Activated B cell treated with CpG ODN at 0.5 μM for 24 hours (primary cell): ENCODE data around the gene MESP2. TPM values are rescaled to one million over a fixed set of nuclear protein-coding genes. Genes with fewer than 3 reads are reported as not detected.

Experiments
- ATAC-seq: fragments of 200-7000 bp; cut with Tn5 transposase; one replicate; pipeline ENCODE4 v1.10.0; 2021; ENCODE audit warnings: low read depth, mild to moderate bottlenecking, moderate library complexity
- CTCF ChIA-PET: fragments of 350-600 bp; sonication (Branson Sonifier 250); formaldehyde crosslinking; loops from one replicate; lab custom pipeline; 2021; ENCODE audit warnings: antibody characterized with exemption; lab: Charles Lee
- POLR2A ChIA-PET: fragments of 350-600 bp; sonication (Branson Sonifier 250); formaldehyde crosslinking; loops from one replicate; lab custom pipeline; 2021; ENCODE audit warnings: antibody characterized with exemption; lab: Charles Lee
- DNase-seq: peaks from one replicate; pipeline ENCODE4 v3.0.0; 2022
- H3K27ac Mint-ChIP-seq: one replicate; pipeline ENCODE4 v1.8.0; 2020; ENCODE audit warnings: mixed read lengths
- H3K27me3 Mint-ChIP-seq: one replicate; pipeline ENCODE4 v1.8.0; 2021; ENCODE audit warnings: mixed read lengths
- H3K36me3 Mint-ChIP-seq: one replicate; pipeline ENCODE4 v1.8.0; 2021; ENCODE audit warnings: low read depth, mixed read lengths
- H3K4me1 Mint-ChIP-seq: one replicate; pipeline ENCODE4 v1.8.0; 2021; ENCODE audit warnings: mixed read lengths
- H3K4me3 Mint-ChIP-seq: one replicate; pipeline ENCODE4 v1.8.0; 2020; ENCODE audit warnings: mild to moderate bottlenecking, mixed read lengths
- H3K9me3 Mint-ChIP-seq: one replicate; pipeline ENCODE4 v1.8.0; 2020; ENCODE audit warnings: mixed read lengths
- intact Hi-C: fragments of 100-400 bp; cut with micrococcal nuclease; formaldehyde crosslinking; loops from one replicate; pipeline ENCODE4 v1.15.1; 2024
- total RNA-seq: library from RNA; stranded (reverse); gene quantifications from 2 replicates; pipeline ENCODE4 v1.2.3, GENCODE V29; 2022
- TF ChIP-seq, protein P1 (sequence below): fragments of 200-600 bp; IDR thresholded peaks from one replicate; pipeline ENCODE4 v1.8.0; 2022; ENCODE audit warnings: antibody characterized with exemption, mild to moderate bottlenecking

Gene MESP2
- total RNA-seq, 1 donor from 2014 or later, result 0.40 TPM

GRCh38 chr15:89806210-89806558 lies 30.1 kb downstream of the MESP2 start:
- DNase-seq (no peak), ATAC-seq (no peak)
- ChIA-PET CTCF (no interaction called here), POLR2A (no interaction called here)
- no peaks in the 10 kb centered on the region for H3K9me3 Mint-ChIP-seq
- no peak overlapping the region for H3K4me3 Mint-ChIP-seq
- intact Hi-C loops, result no loop called here
- no peaks in the 10 kb centered on the region for H3K4me1 Mint-ChIP-seq
- peaks cover 7% of the 10 kb centered on the region for H3K27me3 Mint-ChIP-seq
- H3K36me3 Mint-ChIP-seq, result no peaks in the 10 kb centered on the region
- no peak overlapping the region for H3K27ac Mint-ChIP-seq
- TF ChIP-seq, protein P1, sequence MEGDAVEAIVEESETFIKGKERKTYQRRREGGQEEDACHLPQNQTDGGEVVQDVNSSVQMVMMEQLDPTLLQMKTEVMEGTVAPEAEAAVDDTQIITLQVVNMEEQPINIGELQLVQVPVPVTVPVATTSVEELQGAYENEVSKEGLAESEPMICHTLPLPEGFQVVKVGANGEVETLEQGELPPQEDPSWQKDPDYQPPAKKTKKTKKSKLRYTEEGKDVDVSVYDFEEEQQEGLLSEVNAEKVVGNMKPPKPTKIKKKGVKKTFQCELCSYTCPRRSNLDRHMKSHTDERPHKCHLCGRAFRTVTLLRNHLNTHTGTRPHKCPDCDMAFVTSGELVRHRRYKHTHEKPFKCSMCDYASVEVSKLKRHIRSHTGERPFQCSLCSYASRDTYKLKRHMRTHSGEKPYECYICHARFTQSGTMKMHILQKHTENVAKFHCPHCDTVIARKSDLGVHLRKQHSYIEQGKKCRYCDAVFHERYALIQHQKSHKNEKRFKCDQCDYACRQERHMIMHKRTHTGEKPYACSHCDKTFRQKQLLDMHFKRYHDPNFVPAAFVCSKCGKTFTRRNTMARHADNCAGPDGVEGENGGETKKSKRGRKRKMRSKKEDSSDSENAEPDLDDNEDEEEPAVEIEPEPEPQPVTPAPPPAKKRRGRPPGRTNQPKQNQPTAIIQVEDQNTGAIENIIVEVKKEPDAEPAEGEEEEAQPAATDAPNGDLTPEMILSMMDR, result no peak

DNA sequence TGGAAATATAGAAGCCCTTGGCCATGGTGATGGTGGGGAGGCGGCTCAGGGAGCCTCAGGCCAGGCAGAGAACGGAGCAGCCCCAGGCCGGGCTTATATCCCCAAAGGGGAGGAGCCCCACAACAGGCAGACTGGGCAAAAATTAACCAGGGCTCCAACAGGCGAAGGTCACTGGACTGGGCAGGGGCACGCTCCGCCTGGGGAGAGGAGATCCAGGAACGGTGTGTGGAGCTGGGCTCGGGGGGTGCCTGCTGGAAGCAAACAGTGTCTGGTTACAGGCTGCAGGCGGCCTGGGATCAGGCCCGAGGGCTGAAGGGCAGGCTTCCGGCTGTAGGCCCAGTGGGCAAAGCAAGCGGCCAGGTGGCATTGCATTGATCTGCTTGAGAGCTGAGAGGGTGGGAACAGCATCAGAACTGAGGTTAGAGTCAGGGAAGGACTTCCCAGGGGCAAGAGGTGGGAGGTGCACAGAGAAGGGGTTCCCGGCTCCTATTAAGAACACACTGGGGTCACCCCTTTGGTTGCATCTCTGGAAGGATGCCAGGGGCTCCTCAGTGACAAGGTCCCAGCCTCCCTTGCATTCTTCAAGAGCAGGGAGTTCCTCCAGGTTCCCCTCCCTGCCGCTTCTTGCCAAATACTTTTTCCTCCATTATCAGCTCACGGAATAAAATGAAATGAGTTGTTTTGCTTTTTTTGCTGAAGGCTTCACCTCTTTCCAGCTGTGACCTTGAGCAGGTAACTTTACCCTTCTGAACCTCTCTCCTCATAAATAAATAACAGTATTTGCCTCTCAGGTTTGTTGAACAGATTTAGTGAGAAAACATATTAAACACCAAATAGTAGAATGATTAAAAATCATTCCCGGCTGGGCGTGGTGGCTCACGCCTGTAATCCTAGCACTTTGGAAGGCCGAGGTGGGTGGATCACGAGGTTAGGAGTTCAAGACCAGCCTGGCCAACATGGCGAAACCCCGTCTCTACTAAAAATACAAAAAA lies 30.7 kb downstream of the MESP2 start:
- H3K9me3 Mint-ChIP-seq, result no peaks in the 10 kb centered on the region
- no peaks in the 10 kb centered on the region for H3K4me1 Mint-ChIP-seq
- H3K4me3 Mint-ChIP-seq, result no peak overlapping the region
- DNase-seq (no peak), ATAC-seq (no peak)
- H3K27ac Mint-ChIP-seq, result no peak overlapping the region
- intact Hi-C loops, result no loop called here
- POLR2A ChIA-PET, result no interaction called here
- peaks cover 7% of the 10 kb centered on the region for H3K27me3 Mint-ChIP-seq
- H3K36me3 Mint-ChIP-seq, result no peaks in the 10 kb centered on the region
- CTCF ChIA-PET, result no interaction called here
- TF ChIP-seq, protein P1, result no peak

DNA sequence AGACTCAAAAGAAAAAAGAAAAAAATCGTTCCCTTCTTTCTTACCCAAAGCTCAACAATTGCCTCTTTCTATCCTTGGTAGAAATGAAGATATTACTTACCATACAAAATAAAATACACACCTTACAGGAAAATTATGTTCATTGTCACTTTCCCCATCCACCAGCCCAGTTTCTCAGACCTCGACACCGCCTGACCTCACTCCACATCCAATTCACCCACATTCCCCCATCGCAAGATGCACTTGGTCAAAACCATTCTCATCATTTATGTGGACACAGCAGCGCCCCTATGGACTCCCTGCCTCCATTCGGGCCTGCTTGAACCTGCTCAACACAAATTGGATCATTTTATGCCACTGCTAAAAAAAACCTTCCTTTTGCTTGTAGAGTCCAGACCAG lies 31.6 kb downstream of the MESP2 start:
- Mint-ChIP-seq H3K36me3 (no peaks in the 10 kb centered on the region), H3K4me3 (no peak overlapping the region), H3K4me1 (no peaks in the 10 kb centered on the region), H3K27me3 (peaks cover 7% of the 10 kb centered on the region), H3K27ac (no peak overlapping the region), H3K9me3 (no peaks in the 10 kb centered on the region)
- DNase-seq (no peak), ATAC-seq (no peak)
- CTCF ChIA-PET, result no interaction called here
- POLR2A ChIA-PET, result no interaction called here
- TF ChIP-seq, protein P1, result no peak
- intact Hi-C loops, result no loop called here

GRCh38 chr15:89808160-89808870 lies 32.2 kb downstream of the MESP2 start:
- no peak for DNase-seq
- TF ChIP-seq, protein P1, result no peak
- Mint-ChIP-seq H3K4me1 (no peaks in the 10 kb centered on the region), H3K9me3 (no peaks in the 10 kb centered on the region), H3K4me3 (no peak overlapping the region), H3K36me3 (no peaks in the 10 kb centered on the region), H3K27me3 (peaks cover 7% of the 10 kb centered on the region), H3K27ac (no peak overlapping the region)
- ATAC-seq, result no peak
- ChIA-PET POLR2A (no interaction called here), CTCF (no interaction called here)
- intact Hi-C loops, result no loop called here

DNA sequence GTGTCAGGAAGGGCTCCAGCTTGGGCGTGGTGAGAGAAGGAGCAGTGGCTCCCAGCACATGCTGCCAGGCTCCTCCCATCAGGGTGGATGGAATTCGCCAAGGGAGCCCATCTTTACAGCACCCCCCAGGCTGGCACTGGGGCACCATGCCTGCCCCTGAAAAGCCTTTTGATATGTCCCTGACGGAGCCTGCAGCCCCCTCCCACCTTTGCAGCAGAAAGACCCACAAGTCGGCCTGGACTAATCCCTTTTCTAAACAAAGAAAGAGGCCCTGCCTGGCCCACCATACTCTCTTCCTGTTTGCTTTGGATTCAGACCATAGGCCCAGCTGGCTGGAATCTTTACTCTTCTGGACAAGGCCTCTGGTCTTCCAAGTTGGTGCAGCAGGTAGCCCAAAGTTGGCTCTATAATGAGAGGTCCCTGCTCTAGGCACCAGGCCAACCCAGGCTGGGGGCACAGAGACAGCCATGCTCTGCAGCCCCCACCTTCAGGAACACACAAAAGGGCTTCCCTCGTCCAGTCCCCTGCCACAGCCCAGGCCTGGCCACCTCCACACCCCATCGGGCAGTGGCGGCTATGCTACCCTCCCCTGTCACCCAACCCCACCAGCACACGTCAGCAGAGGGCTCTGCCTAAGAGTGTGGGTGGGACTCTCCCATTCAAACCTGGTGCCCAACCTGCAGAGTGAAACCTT lies 33.1 kb downstream of the MESP2 start:
- intact Hi-C loops, result no loop called here
- TF ChIP-seq, protein P1, result no peak
- ChIA-PET POLR2A (no interaction called here), CTCF (no interaction called here)
- Mint-ChIP-seq H3K27me3 (peaks cover 7% of the 10 kb centered on the region), H3K27ac (no peak overlapping the region), H3K36me3 (no peaks in the 10 kb centered on the region), H3K9me3 (no peaks in the 10 kb centered on the region), H3K4me1 (peaks cover 4% of the 10 kb centered on the region), H3K4me3 (no peak overlapping the region)
- ATAC-seq (no peak), DNase-seq (no peak)
